Colonic mucosa (tissue), 4 donors: ENCODE measurements around the gene EFNA1. TPM values are rescaled to one million over a fixed set of nuclear protein-coding genes. Genes with fewer than 3 reads are reported as not detected.
"Not testable (repeated sequence)": the region's sequence is repeated elsewhere in the genome, so short reads cannot be mapped to it uniquely, and the experiment has no call there.

Source experiments
- DNase-seq: peaks from one replicate; pipeline ENCODE4 v3.0.0-alpha.2; 2020
- H3K27ac ChIP-seq: fragments of 200-600 bp; one replicate; pipeline ENCODE4 v1.8.0; 2021
- H3K27me3 ChIP-seq: fragments of 200-600 bp; one replicate; pipeline ENCODE4 v1.8.0; 2021
- H3K36me3 ChIP-seq: fragments of 200-600 bp; one replicate; pipeline ENCODE4 v1.8.0; 2021
- H3K4me1 ChIP-seq: fragments of 200-600 bp; one replicate; pipeline ENCODE4 v1.8.0; 2021; ENCODE audit warnings: mild to moderate bottlenecking
- H3K4me3 ChIP-seq: fragments of 200-600 bp; one replicate; pipeline ENCODE4 v1.8.0; 2021
- H3K9ac ChIP-seq, 2 donors: one replicate each; pipeline ENCODE4 v1.7.0; 2013; ENCODE audit warnings: control low read depth in 2 of 2, low read depth in 2 of 2, low read length in 2 of 2
- H3K9me3 ChIP-seq: fragments of 200-600 bp; one replicate; pipeline ENCODE4 v1.8.0; 2021
- CTCF ChIP-seq: fragments of 200-600 bp; IDR thresholded peaks from one replicate; pipeline ENCODE4 v1.8.0; 2022; ENCODE audit warnings: antibody characterized with exemption, mild to moderate bottlenecking
- intact Hi-C: fragments of 100-400 bp; cut with DNase I; formaldehyde crosslinking; loops from one replicate; pipeline ENCODE4 v1.14.1; 2022
- total RNA-seq, 2 donors: library from RNA; stranded (reverse); fragmentation: NEBNext Ultra II Directional in 1 of 2; extraction: Animal tissue kit (Norgen Biotek cat#: 25700) in 1 of 2; gene quantifications; one replicate each; pipeline ENCODE4 v1.2.1, GENCODE V29; 2021
- donor health status: healthy.
- donor health status: DM: no; HTN: no; CAD: no.
- donor health status: DM: no; HTN: no; CAD: no.

Gene EFNA1
- total RNA-seq, 2 donors from 2014 or later = 61.3 to 125 TPM

DNA sequence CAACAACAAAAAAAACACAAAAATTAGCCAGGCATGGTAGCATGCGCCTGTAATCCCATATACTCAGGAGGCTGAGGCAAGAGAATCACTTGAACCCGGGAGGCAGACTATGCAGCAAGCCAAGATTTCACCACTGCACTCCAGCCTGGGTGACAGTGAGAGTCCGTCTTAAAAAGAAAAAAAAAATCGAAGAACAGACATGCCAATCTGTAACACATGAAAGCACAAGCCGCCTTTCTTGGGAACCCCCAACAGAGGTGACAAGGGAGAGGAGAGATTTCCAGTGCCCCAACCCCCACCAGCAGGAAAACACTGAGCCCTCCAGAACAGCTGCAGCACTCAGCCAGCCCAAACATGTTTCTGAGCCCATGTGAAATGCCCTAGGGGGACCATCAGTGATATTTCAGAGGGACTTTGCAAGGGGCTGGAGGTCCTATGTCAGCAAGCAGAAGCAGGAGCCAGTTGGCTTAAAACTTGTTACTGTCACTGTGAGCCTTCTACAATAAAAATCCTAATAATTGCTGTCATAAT is 14.2 kb upstream of the EFNA1 start:
- DNase-seq = no peak
- intact Hi-C loops = no loop called here
- Histone ChIP-seq H3K36me3 (no peaks in the 10 kb centered on the region), H3K9me3 (no peaks in the 10 kb centered on the region), H3K4me3 (no peak overlapping the region), H3K9ac (no peak overlapping the region), H3K27me3 (no peaks in the 10 kb centered on the region), H3K4me1 (no peaks in the 10 kb centered on the region), H3K27ac (no peak overlapping the region)
- TF ChIP-seq CTCF = no peak

- H3K27me3 ChIP-seq = no peaks in the 10 kb centered on the region
- no peak overlapping the region for H3K27ac ChIP-seq
- no peak for DNase-seq
These were observed 11.4 kb upstream of the EFNA1 start for GRCh38 chr1:155116113-155116764.

GRCh38 chr1:155117610-155118009 is 10.1 kb upstream of the EFNA1 start:
- no peak overlapping the region for H3K4me3 ChIP-seq
- no peak overlapping the region for H3K27ac ChIP-seq
- no peaks in the 10 kb centered on the region for H3K27me3 ChIP-seq
- no peak for DNase-seq
- no peaks in the 10 kb centered on the region for H3K36me3 ChIP-seq
- H3K9ac ChIP-seq = no peak overlapping the region
- intact Hi-C loops = no loop called here
- H3K9me3 ChIP-seq = no peaks in the 10 kb centered on the region
- H3K4me1 ChIP-seq = no peaks in the 10 kb centered on the region
- TF ChIP-seq CTCF = no peak

More at GRCh38 chr1:155116113-155116764, 11.4 kb upstream of the EFNA1 start:
- Histone ChIP-seq H3K9ac (peak overlapping the region in 1 of 2 donors; percentile 4), H3K4me1 (no peaks in the 10 kb centered on the region), H3K4me3 (no peak overlapping the region), H3K9me3 (no peaks in the 10 kb centered on the region), H3K36me3 (no peaks in the 10 kb centered on the region)
- intact Hi-C loops = no loop called here
- no peak for TF ChIP-seq CTCF

DNA sequence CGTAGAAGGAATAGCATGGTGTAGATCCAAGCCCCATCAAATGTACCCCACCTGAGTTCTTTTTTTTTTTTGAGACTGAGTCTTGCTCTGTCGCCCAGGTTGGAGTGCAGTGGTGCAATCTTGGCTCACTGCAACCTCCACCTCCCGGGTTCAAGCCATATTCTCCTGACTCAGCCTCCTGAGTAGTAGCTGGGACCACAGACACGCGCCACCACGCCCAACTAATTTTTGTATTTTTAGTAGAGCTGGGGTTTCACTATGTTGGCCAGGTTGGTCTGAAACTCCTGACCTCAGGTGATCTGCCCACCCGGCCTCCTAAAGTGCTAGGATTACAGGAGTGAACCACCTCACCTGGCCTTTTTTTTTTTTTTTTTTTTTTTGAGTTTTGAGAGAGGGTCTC is 9.6 kb upstream of the EFNA1 start:
- H3K4me3 ChIP-seq, intact Hi-C loops, H3K27me3 ChIP-seq, DNase-seq, H3K9me3 ChIP-seq, H3K9ac ChIP-seq, H3K36me3 ChIP-seq, H3K4me1 ChIP-seq: not testable (repeated sequence)
- H3K27ac ChIP-seq = peak overlapping the region; percentile 43

GRCh38 chr1:155120253-155120652 is 7.4 kb upstream of the EFNA1 start:
- no peak for TF ChIP-seq CTCF
- Histone ChIP-seq H3K9ac (peak overlapping the region in 1 of 2 donors; percentile 54), H3K4me3 (no peak overlapping the region), H3K27ac (no peak overlapping the region), H3K9me3 (no peaks in the 10 kb centered on the region), H3K27me3 (no peaks in the 10 kb centered on the region), H3K36me3 (no peaks in the 10 kb centered on the region), H3K4me1 (peaks cover 8% of the 10 kb centered on the region)
- DNase-seq = no peak
- intact Hi-C loops = no loop called here

DNA sequence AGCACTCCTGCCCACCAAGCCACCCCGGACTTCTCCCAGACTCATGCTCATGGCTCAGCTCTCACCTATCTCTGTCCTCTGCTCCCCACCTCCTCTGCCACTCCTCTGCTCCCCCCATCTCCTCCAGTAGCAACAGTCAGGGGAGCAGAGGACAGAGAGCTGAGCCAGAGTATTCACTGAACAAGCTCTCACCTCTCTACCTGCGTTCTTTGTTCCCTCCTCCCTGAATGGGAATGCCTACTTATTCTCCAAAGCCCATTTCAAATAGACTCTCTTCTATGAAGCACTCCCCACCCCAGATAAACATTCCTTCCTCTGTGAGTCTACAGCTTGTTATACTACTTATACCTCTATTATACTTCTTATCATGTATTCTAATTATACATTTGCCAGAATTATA is 6.4 kb upstream of the EFNA1 start:
- Histone ChIP-seq H3K9me3 (no peaks in the 10 kb centered on the region), H3K27ac (no peak overlapping the region), H3K9ac (peak overlapping the region in 1 of 2 donors; percentile 28), H3K4me1 (peaks cover 11% of the 10 kb centered on the region), H3K4me3 (no peak overlapping the region), H3K27me3 (no peaks in the 10 kb centered on the region), H3K36me3 (no peaks in the 10 kb centered on the region)
- intact Hi-C loops = no loop called here
- TF ChIP-seq CTCF = no peak
- DNase-seq = no peak
